Large intestine (tissue), 3 donors: Measurements from ENCODE around the gene RPL38. TPM values are rescaled to one million over a fixed set of nuclear protein-coding genes. Genes with fewer than 3 reads are reported as not detected.

Source experiments
- DNase-seq, 2 donors: peaks; one replicate each; pipeline versions ENCODE4 v3.0.0 to v3.0.0-alpha.2; 2013
- H3K27ac ChIP-seq: one replicate; pipeline ENCODE4 v1.5.1; 2013; ENCODE audit warnings: low read length
- H3K27me3 ChIP-seq: 2 replicates; pipeline ENCODE4 v1.6.1; 2013; ENCODE audit warnings: low read length; ENCODE audit not compliant: control insufficient read depth, insufficient read depth
- H3K36me3 ChIP-seq: 2 replicates; pipeline ENCODE4 v1.6.1; 2013; ENCODE audit warnings: low read length; ENCODE audit not compliant: control insufficient read depth, insufficient read depth
- H3K4me1 ChIP-seq: one replicate; pipeline ENCODE4 v1.6.1; 2013; ENCODE audit warnings: low read length; ENCODE audit not compliant: control insufficient read depth, insufficient read depth
- H3K4me3 ChIP-seq: one replicate; pipeline ENCODE4 v1.5.1; 2013; ENCODE audit warnings: low read length
- H3K9me3 ChIP-seq: one replicate; pipeline ENCODE4 v1.6.1; 2013; ENCODE audit warnings: mild to moderate bottlenecking, low read depth, low read length, moderate library complexity; ENCODE audit not compliant: control insufficient read depth
- WGBS: methylation state at CpG from one replicate; pipeline ENCODE4 v1.1.5; 2013; ENCODE audit warnings: low lambda C conversion rate; ENCODE audit not compliant: insufficient coverage; 5-methylcytosine and 5-hydroxymethylcytosine counted together
- polyA plus RNA-seq: library from polyadenylated mRNA; unstranded; fragments of 120-200 nt; gene quantifications from one replicate; pipeline ENCODE4 v1.2.1, GENCODE V29; 2013

Gene RPL38
- polyA plus RNA-seq, 1 donor, result 1,774 TPM

DNA sequence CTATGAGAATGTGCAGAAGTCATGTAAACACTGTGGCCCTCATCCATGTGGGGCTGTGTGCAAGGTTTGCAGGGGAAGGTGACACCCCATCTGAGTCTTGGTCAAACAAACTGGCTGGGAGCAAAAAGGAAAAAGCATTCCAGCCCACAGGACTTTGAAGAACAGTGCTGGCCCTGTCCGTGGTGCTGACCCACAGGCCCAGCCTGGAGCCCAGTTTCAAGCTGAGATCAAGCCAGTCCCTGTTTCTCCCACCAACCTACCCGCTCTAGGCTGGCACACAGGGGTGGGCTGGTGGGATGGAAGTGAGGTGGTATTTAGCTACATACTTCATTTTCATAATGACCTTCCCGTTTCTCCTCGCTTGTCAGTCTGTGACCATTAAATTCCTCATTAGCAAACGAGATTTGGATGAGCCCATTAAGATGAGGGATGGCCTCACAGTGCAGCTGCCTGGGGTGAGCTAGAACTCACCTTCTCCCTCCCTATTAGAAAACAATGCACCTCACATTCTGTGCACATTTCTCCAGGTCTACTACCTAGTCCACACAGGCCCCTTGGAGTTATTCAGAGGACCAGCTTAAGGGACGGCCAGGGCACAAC lies 12.6 kb upstream of the RPL38 start:
- no peaks in the 10 kb centered on the region for H3K36me3 ChIP-seq
- H3K27ac ChIP-seq, result no peak overlapping the region
- no peak for DNase-seq
- peaks cover 9% of the 10 kb centered on the region for H3K4me1 ChIP-seq
- H3K9me3 ChIP-seq, result no peaks in the 10 kb centered on the region
- no peak overlapping the region for H3K4me3 ChIP-seq
- WGBS, result no CpG with 5 or more reads among the region's 6 CpGs
- peaks cover 23% of the 10 kb centered on the region for H3K27me3 ChIP-seq

DNA sequence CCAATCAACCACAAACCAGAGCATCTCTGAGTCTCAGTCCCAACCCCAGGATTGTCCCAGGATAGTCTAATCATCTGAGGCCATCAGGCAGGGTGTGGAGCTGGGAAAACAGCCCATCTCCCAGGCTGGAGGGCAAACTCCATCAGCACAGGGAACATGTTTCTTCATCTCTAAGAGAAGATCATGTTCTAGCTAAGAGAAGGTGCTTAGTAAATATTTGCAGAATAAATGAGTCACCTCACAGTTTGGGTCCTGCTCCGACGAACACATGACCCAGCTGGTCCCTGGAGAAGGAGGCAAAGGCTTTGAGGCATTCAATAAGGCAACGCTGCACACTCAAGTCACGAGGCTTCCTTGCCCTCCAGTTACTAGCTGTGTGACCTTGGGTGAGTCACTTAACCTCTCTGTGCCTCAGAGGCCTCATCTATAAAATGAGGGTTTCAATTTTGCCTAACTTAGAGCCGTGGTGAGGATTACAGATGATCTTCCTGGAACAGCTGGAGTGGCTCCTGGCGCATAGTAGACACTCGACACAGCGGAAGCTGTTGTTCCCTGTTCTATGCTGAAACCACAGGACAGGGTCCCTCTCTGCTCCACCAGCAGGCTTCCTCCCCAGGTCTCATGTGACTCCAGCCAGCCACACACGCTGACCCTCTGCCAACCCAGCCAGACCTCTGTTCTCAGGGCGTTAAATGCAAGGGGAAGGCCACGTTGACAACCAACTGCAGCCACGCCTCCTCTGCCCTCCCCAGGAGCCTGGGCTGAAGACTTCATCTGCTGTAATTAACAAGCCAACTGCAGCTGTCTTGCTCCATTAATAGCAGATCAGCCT lies 10.3 kb upstream of the RPL38 start:
- Histone ChIP-seq H3K27ac (peak overlapping the region; percentile 65), H3K27me3 (peaks cover 24% of the 10 kb centered on the region), H3K4me3 (no peak overlapping the region), H3K9me3 (no peaks in the 10 kb centered on the region), H3K4me1 (peaks cover 9% of the 10 kb centered on the region), H3K36me3 (no peaks in the 10 kb centered on the region)
- DNase-seq, result peak; percentile 61 to 80
- no CpG with 5 or more reads among the region's 12 CpGs for WGBS

DNA sequence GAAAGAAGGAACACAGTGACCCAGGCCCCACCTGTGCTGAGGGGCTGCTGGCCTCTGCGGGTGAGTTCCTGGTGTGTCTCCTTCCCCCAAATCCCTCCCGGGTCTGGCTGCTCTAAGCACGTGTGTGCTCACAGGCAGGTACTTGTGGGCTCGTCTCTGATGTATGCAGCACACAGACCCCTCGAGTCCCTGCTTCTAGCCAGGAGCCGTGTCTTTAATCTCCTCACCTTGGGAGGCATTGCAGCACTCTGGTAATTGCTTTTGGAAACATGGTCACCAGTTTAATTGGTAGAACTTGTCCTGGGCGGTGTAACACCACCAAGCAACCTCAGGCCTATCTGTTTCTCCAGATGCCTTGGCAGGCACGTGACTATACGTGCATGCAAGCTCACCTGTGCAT lies 8.8 kb upstream of the RPL38 start:
- Histone ChIP-seq H3K4me1 (peaks cover 9% of the 10 kb centered on the region), H3K27ac (no peak overlapping the region), H3K9me3 (no peaks in the 10 kb centered on the region), H3K4me3 (no peak overlapping the region), H3K27me3 (peaks cover 22% of the 10 kb centered on the region), H3K36me3 (no peaks in the 10 kb centered on the region)
- no peak for DNase-seq
- 90% methylated on average over 2 of the region's 9 CpGs for WGBS

DNA sequence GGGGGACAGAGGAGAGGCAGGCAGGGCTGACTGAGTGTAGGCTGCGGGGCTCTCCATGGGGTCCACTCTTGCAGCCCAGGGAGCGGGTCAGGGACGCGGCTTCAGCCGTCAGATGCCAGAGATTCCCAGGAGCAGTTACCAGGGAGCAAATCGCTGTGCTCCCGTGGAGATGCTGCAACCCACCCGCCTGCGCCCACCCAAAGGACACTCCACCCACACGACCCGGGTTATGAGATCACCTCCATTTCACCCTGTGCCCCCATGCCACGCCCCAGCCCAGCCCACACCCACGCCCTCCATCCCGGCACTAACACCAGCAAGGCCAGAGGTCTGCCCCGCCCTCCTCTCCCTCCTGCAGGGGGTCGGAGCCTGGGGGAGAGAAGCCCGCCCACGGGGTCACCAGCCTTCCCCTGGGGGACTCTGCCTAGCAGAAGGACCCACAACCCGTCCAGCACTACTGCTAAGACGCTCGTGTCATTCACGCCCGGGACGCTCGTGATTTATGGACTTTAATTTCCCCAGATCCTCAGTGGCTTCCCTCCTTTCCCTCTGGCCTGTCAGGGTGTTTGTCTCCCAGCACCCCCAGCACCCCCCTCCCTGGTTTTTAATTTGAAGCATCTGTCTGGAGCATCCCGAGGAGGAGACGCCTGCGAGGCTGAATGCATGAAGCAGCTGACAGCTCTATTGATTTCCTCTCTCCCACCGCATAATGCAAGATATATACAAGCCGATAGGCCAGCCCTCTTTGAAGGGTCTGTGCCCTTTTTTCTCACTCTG lies 6.7 kb upstream of the RPL38 start:
- no peaks in the 10 kb centered on the region for H3K36me3 ChIP-seq
- peaks cover 39% of the 10 kb centered on the region for H3K27me3 ChIP-seq
- peaks cover 9% of the 10 kb centered on the region for H3K4me1 ChIP-seq
- H3K9me3 ChIP-seq, result no peaks in the 10 kb centered on the region
- H3K4me3 ChIP-seq, result no peak overlapping the region
- DNase-seq, result no peak
- H3K27ac ChIP-seq, result no peak overlapping the region
- no CpG with 5 or more reads among the region's 30 CpGs for WGBS

DNA sequence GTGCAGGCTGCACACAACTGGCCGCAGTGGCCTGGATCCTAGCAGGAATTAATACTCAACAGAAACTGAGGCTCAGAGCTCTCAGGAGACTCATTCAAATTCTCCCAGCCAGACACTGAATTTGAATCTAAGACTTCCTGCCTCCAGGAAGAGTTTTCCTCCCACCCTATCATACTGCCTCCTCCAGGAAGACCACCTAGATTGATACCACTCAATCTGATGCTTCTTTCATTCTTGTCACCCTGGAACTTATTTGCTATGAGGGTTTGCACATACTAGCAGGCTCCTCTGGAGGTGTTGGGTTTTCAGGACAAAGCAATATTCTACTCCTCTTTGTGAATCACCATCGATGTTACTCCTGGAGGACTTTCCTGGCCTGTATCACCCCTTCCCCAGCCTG lies 5.7 kb upstream of the RPL38 start:
- Histone ChIP-seq H3K9me3 (no peaks in the 10 kb centered on the region), H3K27ac (no peak overlapping the region), H3K4me1 (peaks cover 9% of the 10 kb centered on the region), H3K4me3 (no peak overlapping the region), H3K27me3 (peaks cover 49% of the 10 kb centered on the region), H3K36me3 (no peaks in the 10 kb centered on the region)
- no peak for DNase-seq
- WGBS, result no CpG with 5 or more reads among the region's 2 CpGs

DNA sequence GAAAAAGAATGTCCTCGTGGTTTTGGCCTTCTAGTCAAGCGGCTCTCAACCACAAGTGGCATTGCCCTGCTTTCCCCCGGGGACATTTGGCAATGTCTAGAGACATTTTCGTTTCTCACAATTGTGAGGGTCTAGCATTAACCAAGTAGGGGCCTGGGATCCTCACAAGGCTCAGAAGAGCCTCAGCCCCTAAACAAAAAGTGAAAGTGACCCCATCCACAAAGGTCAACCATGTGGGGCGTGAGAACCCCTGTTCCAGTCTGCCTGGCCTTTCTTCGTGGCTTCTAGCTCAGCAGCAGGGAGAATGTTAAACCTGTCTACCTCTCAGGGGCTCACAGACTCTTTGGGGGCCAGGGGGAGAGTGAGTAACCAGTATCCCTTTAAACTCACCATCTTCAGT lies 4.8 kb upstream of the RPL38 start:
- no peak for DNase-seq
- no CpG with 5 or more reads among the region's 6 CpGs for WGBS
- H3K27me3 ChIP-seq, result peaks cover 52% of the 10 kb centered on the region

DNA sequence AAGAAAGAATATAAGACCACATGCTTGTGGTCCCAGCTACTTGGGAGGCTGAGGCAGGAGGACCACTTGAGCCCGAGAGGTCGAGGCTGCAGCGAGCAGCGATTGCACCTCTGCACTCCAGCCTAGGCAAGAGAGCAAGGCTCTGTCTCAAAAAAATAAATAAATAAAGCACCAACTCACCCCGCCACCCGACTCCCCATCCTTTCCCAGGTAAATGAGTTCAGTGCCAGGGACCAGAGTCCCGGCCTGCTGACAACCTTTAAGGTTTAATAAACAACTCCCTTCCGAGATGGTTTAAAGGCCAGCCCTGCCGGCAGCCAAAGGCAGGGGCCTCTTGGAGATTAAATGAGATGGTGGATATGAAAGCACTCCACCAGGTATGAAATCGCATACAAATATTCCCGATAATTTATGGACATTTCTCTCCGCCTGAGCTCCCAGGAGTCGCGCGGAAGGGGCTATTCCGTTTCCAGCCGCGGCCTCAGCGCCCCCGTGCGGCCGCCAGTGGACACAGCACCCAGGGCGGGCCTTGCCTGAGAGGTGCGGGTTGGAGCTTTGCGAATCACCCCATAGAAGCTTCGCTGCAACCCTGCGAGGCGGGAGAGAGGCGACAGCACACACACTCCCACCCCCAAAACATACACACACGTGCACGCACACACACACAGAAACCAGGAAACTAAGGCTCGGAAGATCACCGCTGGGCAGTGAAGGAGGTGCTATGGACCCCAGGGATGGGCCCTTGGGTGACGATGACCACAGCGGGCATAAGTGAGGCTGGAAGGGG lies 4.0 kb upstream of the RPL38 start:
- peak overlapping the region; percentile 16 for H3K4me3 ChIP-seq
- H3K36me3 ChIP-seq, result no peaks in the 10 kb centered on the region
- no peak overlapping the region for H3K27ac ChIP-seq
- peaks cover 52% of the 10 kb centered on the region for H3K27me3 ChIP-seq
- no peaks in the 10 kb centered on the region for H3K4me1 ChIP-seq
- no CpG with 5 or more reads among the region's 35 CpGs for WGBS
- DNase-seq, result peak; percentile 33 to 54
- peaks cover 3% of the 10 kb centered on the region for H3K9me3 ChIP-seq

More for the DNA sequence above, 4.8 kb upstream of the RPL38 start:
- Histone ChIP-seq H3K9me3 (peaks cover 1% of the 10 kb centered on the region), H3K4me1 (peaks cover 2% of the 10 kb centered on the region), H3K4me3 (no peak overlapping the region), H3K27ac (no peak overlapping the region), H3K36me3 (no peaks in the 10 kb centered on the region)

DNA sequence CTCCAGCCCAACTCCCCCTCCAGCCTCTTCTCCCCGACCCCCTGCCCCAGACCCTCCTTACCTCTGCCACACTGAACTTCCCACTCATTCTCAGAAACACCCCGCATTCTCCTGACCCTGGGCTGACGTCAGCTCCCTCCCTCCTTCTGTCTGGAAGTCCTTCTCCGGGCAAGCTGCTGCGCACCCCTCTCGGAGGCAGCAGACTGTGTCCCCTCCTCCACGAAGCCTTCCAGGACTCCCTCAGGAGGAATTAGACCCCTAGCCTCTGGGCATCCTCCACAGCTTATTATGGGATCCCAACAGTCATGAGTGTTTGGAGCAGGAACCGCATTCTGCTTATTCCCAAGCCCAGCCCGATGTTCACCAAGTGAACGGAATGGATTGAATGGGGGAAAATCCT lies 3.4 kb upstream of the RPL38 start:
- peaks cover 49% of the 10 kb centered on the region for H3K27me3 ChIP-seq

DNA sequence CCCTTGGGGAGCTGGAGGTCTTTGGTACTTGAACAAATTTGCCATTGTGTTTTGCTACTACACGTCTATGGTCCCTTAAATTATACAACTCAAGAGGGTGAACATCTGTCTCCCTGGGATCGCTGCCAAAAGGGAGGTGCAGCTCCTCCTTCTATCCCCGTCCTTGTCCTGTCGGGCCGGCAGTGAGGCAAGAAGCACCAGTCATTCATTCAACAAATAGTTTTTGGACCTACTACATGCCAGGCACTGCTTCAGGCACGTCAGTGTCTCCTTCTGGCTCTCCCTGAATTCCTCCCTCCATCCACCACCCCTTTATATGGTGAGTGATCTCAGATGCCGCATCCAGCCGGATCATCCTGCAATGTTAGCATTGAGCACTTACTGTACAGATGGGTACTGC lies 2.2 kb upstream of the RPL38 start:
- H3K4me3 ChIP-seq, result no peak overlapping the region
- peaks cover 40% of the 10 kb centered on the region for H3K27me3 ChIP-seq
- no peaks in the 10 kb centered on the region for H3K4me1 ChIP-seq
- H3K36me3 ChIP-seq, result peaks cover 13% of the 10 kb centered on the region
- no CpG with 5 or more reads among the region's 8 CpGs for WGBS
- peak in 1 of 2 donors; percentile 46 for DNase-seq
- H3K9me3 ChIP-seq, result peaks cover 3% of the 10 kb centered on the region
- H3K27ac ChIP-seq, result no peak overlapping the region

More for the DNA sequence above, 3.4 kb upstream of the RPL38 start:
- Histone ChIP-seq H3K4me3 (no peak overlapping the region), H3K9me3 (peaks cover 3% of the 10 kb centered on the region), H3K36me3 (peaks cover 2% of the 10 kb centered on the region), H3K27ac (no peak overlapping the region), H3K4me1 (no peaks in the 10 kb centered on the region)
- no peak for DNase-seq
- WGBS, result no CpG with 5 or more reads among the region's 10 CpGs

DNA sequence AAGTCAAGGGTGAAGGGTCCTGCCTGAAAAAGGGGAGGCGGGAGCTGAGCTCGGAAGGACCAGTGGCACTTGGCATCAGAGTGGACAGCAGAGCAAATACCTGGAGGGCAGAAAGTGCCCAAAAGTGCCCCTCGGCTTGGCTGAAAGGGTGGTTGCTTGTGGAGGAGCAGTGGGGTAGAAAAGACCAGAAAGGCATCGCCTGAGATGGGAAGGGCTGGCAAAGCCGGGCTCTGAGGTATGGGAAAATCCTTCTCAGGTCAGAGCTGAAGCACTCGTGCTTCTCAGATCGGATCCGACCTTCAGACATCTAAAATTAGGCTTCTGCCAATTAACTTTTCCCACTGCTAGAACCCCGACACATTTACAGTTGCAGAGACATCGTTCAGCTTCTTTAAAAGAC lies 1.5 kb upstream of the RPL38 start:
- 90% methylated on average over 2 of the region's 10 CpGs for WGBS
- Histone ChIP-seq H3K9me3 (peaks cover 3% of the 10 kb centered on the region), H3K27ac (no peak overlapping the region), H3K36me3 (peaks cover 13% of the 10 kb centered on the region), H3K4me1 (no peaks in the 10 kb centered on the region), H3K4me3 (no peak overlapping the region), H3K27me3 (peaks cover 33% of the 10 kb centered on the region)
- no peak for DNase-seq
